Eye (tissue), 1 donor: Measurements from ENCODE around the gene MED7.
A peak's percentile ranks its signal among the peaks of the same experiment; 100 is the strongest.

Experiments
- DNase-seq: peaks from one replicate; pipeline ENCODE4 v3.0.0-alpha.2; 2015

MED7 gene

GRCh38 chr5:157100140-157100679, 42.5 kb downstream of the MED7 start:
- DNase-seq: no peak

DNA sequence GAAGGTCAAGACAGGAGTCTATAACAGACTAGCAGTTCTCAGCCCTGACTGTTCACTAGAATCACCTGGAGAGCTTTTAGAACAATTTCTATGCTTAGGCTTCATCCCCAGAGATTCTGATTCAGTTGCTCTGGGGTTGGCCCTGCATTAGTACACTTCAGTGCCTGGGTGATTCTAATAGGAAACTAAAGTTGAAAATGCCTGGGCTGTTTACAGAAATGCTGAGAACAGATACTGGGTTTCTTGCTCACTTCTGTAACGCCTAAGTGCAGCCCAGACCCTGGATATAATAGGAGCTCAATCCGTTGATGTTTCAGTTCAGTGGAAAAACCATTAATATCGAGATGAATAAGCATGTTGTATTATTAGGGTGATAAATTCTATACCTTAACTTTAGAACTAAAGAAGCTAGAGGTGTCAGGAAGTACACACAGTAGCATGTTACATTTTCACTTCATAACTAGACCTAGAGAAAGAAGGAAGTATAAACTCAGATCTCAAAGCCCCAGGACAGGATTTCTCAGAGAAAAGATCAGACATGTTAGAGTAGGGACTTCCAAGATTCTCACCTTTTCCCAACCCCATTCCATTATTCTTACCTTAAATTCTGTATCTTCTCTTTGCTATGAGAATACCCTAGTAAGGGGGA, 54.2 kb downstream of the MED7 start:
- DNase-seq: peak; percentile 24
